NCI-H510A (cell line): ENCODE results near the gene DNASE2B.

Experiments
- DNase-seq: peaks from one replicate; lab custom pipeline; 2025; lab: John Stamatoyannopoulos, UW

Gene DNASE2B

GRCh38 chr1:84452436-84452835 is 54.2 kb downstream of the DNASE2B start:
- no peak for DNase-seq

- no peak for DNase-seq
Measured at GRCh38 chr1:84462118-84462517, 63.8 kb downstream of the DNASE2B start.
